ENCODE results near the gene CCR1.
"Not testable (repeated sequence)": the region's sequence is repeated elsewhere in the genome, so short reads cannot be mapped to it uniquely, and the experiment has no call there.

Gene CCR1

DNA sequence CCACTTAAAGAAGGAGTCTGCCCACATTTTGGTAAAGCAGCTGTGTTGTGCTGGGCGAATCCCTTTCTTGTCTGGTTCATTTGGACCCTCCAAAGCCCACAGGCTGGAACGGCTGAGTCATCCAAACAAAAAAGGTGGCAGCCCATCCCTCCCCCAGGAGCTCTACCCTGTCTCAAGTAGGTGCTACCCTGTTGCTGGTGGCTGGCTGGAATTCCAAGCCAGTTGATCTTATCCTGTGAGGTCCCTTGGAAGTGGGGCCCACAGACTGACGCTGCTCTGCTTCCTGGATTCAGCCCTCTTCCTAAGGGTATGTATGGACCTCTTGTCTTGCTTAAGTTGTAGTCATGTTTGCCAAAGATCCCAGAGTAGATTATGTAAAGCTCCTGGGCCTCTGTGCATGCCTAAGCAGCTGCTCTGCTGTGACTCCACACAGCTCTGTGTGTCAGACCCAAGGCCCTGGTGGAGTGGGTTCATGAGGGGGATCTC is 44.5 kb downstream of the CCR1 start:
- DNase-seq = no peak

DNA sequence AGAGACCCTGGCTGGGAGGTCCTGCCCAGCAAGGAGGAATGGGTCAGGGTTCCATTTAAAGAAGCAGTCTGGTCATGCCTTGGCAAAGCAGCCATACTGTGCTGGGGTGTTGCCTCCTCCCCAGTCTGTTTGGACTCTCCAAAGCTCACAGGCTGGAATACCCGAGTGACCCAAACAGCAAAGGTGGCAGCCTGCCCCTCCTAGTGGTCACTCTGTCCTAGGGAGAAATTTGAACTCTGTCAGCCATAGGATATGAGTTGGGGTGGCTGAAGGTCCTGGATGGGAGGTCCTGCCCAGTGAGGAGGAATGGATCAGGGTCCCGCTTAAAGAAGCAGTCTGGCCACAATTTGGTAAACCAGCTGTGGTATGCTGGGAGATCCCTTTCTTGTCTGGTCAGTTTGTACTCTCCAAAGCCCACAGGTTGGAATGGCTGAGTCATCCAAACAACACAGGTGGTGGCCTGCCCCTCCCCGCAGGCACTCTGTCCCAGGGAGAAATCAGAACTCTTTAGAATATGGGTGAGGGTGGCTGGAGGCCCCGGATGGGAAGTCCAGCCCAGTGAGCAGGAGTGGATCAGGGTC is 45.0 kb downstream of the CCR1 start:
- DNase-seq = no peak

DNA sequence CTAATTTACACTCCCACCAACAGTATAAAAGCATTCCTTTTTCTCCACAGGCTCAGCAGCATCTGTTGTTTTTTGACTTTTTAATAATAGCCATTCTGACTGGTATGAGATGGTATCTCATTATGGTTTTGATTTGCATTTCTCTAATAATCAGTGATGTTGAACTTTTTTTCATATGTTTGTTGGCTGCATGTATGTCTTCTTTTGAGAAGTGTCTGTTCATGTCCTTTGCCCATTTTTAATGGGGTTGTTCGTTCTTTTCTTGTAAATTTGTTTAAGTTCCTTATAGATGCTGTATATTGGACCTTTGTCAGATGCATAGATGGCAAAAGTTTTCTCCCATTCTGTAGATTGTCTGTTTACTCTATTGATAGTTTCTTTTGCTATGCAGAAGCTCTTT is 50.4 kb downstream of the CCR1 start:
- not testable (repeated sequence) for DNase-seq

DNA sequence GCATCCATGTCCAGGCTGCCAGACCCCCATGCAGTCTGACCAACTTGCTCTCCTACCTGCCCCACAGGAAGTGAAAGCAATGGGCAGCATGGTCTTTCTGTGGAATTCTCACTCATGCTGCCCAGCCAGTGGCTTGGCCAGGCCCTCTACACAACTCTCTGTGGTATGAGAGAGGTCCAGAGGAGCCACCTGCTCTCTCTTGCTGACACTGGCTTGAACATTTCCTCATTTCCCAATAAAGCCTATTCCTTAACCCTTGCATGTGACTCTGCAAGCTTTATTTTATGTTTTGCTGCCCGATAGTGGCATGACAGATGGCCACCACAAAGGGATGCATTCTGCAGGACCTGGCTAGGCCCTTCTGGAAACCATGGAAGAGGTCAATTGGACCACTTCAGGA is 53.8 kb downstream of the CCR1 start:
- DNase-seq = no peak
